COLO668 (cell line): ENCODE results near the gene NR2F6.
"Not testable (repeated sequence)": the region's sequence is repeated elsewhere in the genome, so short reads cannot be mapped to it uniquely, and the experiment has no call there.

Experiments
- DNase-seq: peaks from one replicate; lab custom pipeline; 2025; ENCODE audit not compliant: unreplicated experiment; lab: John Stamatoyannopoulos, UW

The NR2F6 gene

DNA sequence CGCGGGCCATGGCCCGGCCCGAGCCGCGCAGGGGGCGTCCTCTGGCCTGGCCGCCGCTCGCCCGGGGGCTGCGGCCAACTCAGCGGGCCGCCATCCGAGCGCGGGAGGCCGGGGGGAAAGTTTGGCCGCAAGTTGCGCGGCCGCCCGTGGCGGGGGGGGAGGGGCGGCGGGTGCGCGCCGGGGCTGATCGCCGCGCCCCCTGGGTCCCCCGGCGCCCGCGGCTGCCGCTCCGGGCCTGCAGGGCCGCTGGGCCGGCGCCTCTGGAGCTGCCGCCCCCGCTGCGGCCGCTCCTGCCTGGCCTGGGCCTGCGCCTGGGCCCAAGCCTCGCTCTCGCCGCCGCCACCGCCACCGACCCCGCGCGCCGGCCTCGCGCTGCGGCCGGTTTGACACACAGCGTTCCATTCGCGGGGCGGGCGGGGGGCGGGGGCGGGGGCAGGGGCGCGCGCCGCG lies at the start of gene NR2F6:
Gene NR2F6, minus strand, starts transcription at position 385 of the 450 bp plus-strand sequence. CDS start 699 bp downstream, outside the sequence.
- no peak for DNase-seq

DNA sequence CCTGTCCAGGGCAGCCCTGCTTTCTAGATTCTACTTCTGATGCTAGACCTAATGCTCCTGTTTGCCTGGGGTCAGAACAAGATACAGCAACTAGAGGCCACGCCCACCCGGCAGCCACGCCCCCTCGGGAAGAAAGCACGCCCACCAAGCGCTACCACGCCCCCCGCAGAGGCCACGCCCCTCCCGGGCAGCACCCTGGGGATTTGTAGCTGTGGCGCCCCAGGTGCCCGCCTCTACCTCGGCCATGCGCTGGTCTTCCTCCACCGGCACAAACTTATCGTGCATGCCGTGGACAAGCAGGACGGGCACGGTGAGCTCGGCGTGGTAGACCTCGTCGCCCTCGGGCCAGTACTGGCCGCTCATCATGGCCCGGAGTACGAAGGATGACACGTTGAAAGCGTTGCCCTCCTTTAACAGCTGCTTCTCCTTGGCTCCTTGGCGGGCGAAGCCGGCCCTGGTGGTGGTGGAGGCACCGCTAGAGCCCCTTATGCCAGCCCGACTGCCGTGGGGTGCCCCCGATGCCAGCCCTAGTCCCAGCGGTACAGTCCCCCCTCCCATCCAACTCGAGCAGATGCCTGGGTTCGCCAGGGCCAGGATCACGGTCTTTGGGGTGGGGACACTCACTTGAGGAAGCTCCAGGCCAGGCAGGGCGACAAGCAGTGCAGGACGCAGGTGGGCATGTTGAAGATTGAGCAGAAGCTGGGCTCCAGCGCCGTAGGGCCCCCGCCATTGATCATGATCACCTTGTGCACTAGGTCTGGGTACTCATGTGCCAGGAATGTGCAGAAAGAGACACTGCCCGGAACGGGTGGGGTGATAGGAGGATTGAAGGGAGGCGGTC lies 48.6 kb upstream of the NR2F6 start:
- DNase-seq: peak; percentile 34

DNA sequence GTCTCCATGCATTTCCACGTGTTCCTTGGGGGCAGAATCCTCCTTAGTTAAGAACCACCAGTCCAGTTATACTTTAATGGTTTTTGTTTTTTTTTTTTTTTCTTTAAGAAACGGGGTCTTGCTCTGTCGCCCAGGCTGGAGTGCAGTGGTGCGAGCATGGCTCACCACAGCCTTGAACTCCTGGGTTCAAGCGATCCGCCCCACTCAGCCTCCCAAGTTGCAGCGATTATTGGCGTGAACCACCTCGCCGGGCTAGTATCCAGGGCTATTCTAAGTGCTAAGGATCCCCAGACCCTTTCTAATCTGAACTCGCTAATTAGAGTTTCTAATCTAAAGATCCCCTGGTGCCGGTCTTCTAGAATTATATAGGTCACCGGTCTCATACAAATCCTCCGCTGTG lies 47.9 kb upstream of the NR2F6 start:
- DNase-seq: no peak

DNA sequence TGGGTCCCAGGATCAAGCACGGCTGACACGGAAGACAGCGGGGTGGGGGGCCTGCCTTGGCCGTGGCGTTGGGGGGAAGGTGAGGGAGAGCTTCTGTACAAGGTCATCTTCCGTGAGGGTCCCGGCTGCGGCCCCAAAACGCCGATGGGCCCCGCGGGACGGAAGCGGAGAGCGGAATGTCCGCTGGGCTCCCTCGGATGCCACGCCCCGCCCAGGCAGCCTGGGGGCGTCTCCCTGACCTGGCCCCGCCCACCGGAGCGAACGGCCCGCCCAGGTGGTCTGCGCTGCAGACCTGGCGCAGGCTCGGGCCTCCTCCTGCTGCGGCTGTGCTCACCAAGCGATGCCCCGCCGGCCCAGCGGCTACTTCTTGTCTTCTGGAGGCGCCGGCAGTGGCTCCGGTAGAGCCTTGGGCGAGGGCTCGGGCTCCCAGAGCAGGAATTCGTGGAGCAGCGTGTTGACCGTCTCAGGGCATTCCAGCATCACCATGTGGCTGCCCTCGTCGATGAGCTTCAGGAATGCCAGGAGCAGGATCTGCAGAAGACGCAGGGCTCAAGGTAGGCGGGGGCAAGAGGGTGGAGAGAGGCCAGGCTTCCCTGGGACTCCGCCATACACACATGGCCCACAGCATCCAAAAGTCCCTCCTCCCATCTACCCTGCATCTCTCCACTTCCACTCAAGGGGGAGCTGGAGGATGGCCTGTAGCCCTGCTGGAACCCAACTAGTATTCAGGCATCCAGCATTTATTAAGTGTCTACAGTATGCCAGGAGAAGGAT lies 46.8 kb upstream of the NR2F6 start:
- DNase-seq: peak; percentile 24

DNA sequence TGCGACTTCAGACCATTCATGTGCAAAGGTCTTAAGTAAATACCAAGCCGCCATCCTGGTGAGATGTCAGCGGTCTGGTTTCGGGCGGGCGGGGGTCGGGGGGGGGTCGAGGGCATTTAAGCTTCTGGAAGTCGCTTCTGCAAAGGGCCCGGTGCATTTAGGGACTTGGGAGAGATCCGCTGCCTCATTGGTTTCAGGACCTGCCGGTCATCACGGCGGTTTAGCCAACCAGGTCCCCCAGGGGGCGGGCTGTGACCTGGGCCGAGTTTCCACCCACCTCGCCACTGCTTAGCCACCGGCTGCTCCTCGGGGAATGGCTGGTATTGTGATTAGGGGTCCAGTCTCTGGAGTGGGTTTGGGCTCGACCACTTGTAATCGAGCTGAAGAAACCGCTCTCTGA lies 43.8 kb upstream of the NR2F6 start:
- DNase-seq: peak; percentile 6

DNA sequence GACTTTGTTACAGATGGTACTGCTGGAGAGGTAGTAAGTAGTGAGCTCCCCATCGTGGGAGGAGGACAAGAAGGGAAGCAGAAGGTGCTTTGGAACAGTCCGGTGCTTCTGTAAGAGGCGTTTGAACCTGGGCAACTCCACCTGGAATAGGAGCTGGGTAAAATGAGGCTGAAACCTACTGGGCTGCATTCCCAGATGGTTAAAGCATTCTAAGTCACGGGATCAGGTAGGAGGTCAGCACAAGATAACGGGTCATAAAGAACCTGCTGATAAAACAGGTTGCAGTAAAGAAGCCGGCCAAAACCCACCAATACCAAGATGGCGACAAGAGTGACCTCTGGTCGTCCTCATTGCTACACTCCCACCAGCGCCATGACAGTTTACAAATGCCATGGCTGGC lies 41.0 kb upstream of the NR2F6 start:
- DNase-seq: no peak

DNA sequence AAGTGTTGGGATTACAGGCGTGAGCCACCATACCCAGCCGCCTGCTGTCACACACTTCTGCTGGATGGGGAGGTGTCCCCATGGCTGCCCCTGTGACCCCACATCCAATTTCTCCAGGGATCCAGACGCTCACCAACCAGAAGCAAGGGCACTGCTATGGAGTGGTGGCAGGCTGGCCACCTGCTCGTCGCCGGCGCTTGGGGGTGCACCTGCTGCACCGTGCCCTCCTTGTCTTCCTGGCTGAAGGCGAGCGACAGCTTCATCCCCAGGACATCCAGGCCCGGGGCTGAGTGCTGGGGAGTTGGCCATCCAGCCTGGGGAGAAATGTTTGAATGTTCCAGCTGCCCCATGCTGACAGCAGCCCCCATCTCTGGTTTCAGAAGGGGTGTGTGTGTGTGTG lies 40.5 kb upstream of the NR2F6 start:
- no peak for DNase-seq

DNA sequence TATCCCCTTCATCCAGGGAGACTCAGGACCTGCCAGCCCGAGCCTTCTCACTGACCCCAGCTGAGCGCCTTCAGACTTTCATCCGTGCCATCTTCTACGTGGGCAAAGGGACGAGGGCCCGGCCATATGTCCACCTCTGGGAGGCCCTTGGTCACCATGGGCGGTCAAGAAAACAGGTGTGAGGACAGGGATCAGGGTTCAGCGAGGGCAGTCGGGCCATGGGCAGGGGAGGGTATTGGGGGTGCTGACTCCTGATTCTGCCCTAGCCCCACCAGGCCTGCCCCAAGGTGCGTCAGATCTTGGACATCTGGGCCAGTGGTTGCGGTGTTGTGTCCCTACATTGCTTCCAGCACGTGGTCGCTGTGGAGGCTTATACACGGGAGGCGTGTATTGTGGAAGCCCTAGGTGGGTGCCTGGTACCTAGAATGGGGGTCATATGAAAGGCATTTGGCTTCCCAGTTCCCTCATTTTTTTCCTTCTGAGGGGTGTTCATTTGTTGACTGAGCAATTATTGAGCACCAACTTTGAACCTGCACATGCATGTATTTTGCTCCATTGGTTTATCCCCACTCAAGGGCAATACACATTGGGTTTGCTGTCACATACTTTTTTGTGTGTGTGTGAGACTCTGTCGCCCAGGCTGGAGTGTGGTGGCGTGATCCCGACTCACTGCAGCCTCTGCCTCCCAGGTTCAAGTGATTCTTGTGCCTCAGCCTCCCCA lies 39.9 kb upstream of the NR2F6 start:
- no peak for DNase-seq

DNA sequence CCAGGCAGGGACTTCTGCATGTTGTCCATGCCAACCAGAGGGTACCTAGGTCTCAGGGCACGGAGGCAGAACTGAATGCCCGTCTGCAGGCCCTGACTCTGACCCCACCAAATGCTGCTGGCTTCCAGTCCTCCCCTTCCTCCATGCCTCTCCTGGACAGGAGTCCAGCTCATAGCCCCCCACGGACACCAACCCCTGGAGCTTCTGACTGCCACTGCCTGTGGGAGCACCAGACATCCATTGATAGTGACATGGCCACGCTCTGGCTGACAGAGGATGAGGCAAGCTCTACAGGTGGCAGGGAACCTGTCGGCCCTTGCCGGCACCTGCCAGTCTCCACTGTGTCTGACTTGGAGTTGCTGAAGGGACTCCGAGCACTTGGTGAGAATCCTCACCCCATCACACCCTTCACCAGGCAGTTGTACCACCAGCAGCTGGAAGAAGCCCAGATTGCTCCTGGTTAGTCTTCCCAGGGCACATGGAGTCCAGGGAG lies 37.8 kb upstream of the NR2F6 start:
- DNase-seq: no peak

DNA sequence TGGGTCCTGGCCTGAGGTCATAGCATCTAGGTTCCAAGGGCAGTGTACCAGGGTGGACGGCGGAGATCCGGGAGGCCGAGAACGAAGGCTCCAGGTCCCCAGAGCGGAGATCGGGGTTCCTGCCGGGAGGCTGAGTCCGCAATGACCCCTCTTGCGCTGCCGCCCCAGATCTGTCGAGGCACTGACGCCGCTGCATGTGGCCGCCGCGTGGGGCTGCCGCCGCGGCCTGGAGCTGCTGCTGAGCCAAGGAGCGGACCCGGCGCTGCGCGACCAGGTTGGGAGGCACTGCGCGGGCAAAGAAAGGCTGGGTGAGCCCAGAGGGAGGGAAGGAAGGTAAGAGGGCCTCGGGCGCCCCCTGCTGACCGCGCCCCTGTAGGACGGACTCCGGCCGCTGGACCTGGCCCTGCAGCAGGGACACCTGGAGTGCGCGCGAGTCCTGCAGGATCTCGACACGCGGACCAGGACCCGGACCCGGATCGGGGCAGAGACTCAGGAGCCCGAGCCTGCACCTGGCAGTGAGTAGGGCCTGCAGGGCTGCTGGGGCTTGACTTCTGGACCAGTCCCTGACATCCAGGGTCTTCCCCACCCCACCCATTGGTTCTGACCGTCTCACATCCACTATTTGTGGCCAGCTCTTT lies 36.9 kb upstream of the NR2F6 start:
- peak; percentile 91 for DNase-seq

DNA sequence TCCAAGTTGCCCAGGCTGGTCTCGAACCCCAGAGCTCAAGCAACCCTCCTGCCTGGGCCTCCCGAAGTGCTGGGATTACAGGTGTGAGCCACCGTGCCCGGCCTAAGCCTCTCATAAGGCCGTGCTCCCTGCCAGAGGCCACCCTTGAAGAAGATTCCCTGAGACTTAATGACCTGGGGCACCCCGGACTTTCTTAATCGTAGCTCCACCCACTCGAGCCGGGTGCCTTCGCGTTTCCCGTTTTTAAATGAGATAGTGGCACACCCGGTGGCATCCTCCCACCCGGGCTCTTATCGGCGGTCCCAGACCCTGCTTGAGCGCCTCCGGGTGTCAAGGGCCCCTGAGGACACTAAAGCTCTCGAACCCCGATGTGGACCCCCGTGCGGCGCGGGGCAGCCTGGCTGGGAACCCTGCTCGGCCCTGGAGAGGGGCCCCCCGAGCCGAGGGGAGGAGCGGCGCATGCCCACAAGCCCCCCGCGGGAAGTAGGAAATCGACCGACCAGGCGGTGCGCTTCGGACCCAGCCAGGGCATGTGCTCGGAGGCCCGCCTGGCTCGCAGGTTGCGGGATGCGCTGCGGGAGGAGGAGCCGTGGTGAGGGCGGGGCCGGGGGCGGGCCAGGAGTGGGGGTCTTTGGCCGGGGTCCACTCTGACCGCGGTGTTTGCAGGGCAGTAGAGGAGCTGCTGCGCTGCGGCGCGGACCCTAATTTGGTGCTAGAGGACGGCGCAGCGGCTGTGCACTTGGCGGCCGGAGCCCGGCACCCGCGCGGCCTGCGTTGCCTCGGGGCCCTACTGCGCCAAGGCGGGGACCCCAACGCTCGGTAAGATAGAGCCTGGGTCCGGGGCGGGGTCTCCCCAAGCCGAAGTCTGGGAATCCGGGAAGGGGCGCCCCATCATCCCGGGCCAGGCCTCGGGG lies 35.9 kb upstream of the NR2F6 start, which contains the start of gene ANKLE1:
Gene ANKLE1, plus strand, starts transcription at position 511 of the 914 bp plus-strand sequence. Its CDS starts 20 bp downstream, at position 531.
- peak; percentile 29 for DNase-seq

DNA sequence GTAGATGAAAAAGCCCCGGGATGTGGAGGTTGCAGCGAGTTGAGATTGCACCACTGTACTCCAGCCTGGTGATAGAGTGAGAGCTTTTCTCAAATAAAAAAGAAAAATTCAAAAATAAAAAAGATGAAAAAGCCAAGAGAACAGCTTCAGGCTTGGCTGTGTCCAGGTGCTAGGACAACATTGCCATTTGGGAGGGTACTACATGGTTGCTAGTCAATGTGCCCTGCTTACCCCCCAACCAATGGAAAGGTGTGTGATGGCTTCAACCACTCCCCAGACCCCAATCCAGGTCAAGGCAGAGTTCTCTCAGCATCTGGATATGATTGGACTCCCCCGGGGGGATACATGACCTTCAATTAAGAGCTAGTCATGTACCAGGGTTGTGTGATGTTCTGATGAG lies 33.7 kb upstream of the NR2F6 start:
- DNase-seq: no peak

DNA sequence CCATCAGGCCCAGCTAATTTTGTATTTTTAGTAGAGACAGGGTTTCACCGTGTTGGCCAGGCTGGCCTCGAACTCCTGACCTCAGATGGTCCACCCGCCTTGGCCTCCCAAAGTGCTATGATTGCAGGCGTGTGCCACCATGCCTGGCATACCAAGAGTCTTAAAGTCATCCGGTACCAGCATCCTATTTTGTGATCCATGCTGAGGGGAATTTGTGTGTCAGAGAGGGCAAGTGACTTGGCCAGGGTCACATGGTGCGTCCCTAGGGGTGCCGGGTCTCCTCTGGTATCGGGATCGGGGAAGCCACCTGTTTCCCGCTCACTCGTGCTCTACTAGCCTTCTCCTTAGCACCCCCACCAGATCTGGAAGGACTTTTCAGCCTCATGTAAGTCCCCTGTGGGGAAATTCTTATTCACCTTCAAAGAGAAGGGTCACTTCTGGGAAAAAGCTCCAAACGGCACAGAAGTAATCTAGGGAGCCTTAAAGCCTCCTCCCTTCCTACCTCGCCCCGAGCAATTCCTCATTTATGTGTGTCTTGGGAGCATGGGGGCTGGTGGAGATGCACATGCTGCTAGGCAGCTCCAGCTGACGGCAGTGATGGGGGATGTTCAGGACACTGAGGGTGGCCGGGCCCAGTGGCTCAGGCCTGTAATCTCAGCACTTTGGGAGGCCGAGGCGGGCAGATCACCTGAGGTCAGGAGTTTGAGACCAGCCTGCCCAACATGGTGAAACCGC lies 29.9 kb upstream of the NR2F6 start:
- DNase-seq: no peak

DNA sequence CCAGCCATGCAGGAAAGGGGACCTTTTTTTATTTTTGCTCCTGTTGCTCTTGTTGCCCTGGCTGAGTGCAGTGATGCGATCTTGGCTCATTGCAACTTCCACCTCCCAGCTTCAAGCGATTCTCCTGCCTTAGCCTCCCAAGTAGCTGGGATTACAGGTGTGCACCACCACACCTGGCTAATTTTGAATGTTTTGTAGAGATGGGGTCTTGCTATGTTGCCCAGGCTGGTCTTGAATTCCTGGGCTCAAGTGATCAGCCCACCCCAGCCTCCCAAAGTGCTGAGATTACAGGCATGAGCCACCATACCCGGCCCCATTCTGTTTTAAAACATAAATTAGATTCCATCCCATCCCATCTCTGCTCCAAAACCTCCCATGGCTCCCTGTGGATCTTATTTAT lies 29.2 kb upstream of the NR2F6 start:
- not testable (repeated sequence) for DNase-seq

DNA sequence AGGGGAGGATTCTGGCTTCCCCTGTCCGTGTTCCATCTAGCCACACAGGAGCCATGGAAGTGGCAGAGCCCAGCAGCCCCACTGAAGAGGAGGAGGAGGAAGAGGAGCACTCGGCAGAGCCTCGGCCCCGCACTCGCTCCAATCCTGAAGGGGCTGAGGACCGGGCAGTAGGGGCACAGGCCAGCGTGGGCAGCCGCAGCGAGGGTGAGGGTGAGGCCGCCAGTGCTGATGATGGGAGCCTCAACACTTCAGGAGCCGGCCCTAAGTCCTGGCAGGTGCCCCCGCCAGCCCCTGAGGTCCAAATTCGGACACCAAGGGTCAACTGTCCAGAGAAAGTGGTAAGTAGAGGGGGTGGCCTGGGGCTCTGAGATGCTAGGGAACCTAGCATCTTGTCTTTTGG lies 23.0 kb upstream of the NR2F6 start:
- no peak for DNase-seq

DNA sequence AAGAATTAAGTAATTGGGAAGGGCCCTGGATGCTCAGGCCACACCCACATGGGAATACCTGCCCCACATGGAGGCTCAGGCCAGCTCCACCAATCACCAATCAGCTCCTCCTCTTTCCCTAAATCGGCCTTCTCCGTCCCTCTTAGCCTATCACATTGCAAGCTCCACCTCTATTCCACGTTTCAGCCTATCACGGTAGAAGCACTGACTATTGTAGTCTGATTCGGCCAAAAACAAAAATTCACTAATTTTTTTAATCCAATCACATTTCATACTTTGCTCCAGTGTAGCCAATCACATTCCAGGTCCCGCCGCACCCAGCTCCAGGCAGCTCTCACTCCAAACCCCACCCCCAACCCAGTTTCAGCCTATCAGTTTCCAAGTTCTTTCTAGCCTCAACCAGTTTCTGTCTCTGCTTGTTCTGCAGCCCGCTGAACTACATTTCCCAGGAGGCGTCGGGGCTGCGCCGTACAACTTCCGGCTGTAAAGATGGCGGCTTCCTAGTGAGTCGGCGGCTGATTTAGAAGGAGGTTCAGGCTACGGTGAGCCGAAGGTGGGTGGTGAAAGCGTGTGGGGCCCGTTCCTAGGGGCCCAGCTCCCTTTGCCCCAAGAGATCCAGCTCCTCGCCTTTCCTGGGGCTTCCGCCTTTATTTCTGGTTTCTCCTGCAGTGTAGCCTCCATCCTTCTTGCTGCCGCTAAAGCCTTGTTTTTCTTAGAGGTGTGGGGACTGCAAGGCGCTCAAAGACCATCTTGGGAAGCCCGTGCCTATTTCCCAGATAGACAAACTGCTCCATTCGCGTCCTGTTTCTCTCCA lies 21.5 kb upstream of the NR2F6 start, which contains the start of gene BABAM1:
Gene BABAM1, plus strand, starts transcription at position 469 of the 814 bp plus-strand sequence. CDS start 1,364 bp downstream, outside the sequence.
- peak; percentile 91 for DNase-seq

DNA sequence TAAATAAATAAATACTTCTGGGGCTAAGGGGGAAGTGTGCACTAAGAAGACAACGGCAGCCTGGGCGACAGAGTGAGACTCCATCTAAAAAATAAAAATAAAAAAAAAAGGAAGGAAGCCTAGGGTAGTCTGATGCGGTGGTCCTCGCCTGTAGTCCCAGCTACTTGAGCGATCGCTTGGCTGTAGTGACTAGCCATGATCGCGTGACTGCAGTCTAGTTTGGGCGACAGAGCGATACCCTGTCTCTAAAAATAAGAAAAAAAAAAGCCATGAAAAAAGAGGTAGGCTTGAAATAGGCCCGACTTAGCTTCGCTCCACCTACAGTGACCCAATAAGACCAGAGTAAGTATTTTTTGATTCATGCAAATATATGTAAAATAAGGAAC lies 20.9 kb upstream of the NR2F6 start:
- DNase-seq: no peak

DNA sequence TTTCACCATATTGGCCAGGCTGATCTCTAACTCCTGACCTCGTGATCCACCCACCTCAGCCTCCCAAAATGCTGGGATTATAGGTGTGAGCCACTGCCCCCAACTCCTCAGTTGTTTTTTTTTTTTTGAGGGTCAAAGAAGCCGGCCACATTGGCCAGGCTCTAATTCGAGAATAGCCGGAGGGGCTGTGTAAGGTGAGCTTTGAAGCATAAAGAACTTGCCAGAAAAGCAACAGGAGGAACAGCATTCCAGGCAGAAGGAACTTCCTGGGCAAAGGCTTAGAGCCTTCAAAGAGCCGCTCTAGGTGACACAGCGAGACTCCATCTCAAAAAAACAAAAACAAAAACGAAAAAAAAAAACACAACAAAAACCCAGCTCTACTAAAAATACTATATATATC lies 20.3 kb upstream of the NR2F6 start:
- DNase-seq: no peak
